ENCODE data around the gene TANGO6. TPM values are rescaled to one million over a fixed set of nuclear protein-coding genes. Genes with fewer than 3 reads are reported as not detected.

TANGO6 gene
- polyA plus RNA-seq, 2 of the 4 experiments (the other 2 are of a cell fraction) = 8.1 to 19.5 TPM

- ChIA-PET CTCF (interaction anchor here (0.7 to 4.6 kb wide), 8 partner anchors 15 to 246 kb away, joined by 3 to 24 read pairs (median 4); partner anchors contain the start of genes HAS3 and TANGO6), POLR2A (interaction anchor here (0.6 to 1.2 kb wide), 3 partner anchors 15 to 31 kb away, joined by 3 to 4 read pairs (median 3); no protein-coding TSS in a partner anchor)
- DNase-seq (ENCODE audit: low read depth in 1 of 2, low spot score in 1 of 2) (peak in 1 of 2 experiments; percentile 35), ATAC-seq (peak; percentile 90 to 93), FAIRE-seq (no peak)
- Histone ChIP-seq H3K4me1 (peaks cover 19% of the 10 kb centered on the region), H3K9me3 (no peaks in the 10 kb centered on the region), H3K27ac (peak overlapping the region; percentile 55 to 78), H3K4me3 (no peak overlapping the region), H3K4me2 (peak overlapping the region; percentile 59)
- 47% methylated on average over 16 of the region's 16 CpGs for WGBS (ENCODE audit: missing lambda C conversion rate)
- TF ChIP-seq SREBF2 (IDR thresholded peaks at IDR 0.05) (no peak), CEBPB (IDR thresholded peaks at IDR 0.05) (0 out of 4 replicates have a peak, but pooled peaks of 1 of the 2 experiments have one; percentile 30), PHF8 (IDR thresholded peaks at IDR 0.05; ENCODE audit: borderline replicate concordance, low read depth) (no peak), FOSL2 (IDR thresholded peaks at IDR 0.05) (no peak), FOSL2 (CRISPR knock-in tag; IDR thresholded peaks at IDR 0.05) (peak; percentile 32; the same call in 1 of the 2 replicates), MAX (IDR thresholded peaks at IDR 0.05) (peak; percentile 63), HOXB13 (CRISPR knock-in tag; IDR thresholded peaks at IDR 0.05; ENCODE audit: low read depth) (0 out of 2 replicates have a peak, but pooled peaks have one; percentile 9)
- TF ChIP-seq, protein P1, sequence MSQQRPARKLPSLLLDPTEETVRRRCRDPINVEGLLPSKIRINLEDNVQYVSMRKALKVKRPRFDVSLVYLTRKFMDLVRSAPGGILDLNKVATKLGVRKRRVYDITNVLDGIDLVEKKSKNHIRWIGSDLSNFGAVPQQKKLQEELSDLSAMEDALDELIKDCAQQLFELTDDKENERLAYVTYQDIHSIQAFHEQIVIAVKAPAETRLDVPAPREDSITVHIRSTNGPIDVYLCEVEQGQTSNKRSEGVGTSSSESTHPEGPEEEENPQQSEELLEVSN (IDR thresholded peaks at IDR 0.05; ENCODE audit: borderline replicate concordance, low read depth) = no peak
These were observed 246.0 kb downstream of the TANGO6 start for GRCh38 chr16:69089091-69089910.

GRCh38 chr16:69093974-69094373 lies 250.6 kb downstream of the TANGO6 start:
- Histone ChIP-seq H3K9me3 (no peaks in the 10 kb centered on the region), H3K4me1 (peaks cover 13% of the 10 kb centered on the region), H3K4me2 (no peak overlapping the region), H3K4me3 (no peak overlapping the region), H3K27ac (peak overlapping the region in 1 of 2 experiments; percentile 35; a peak in 3 of 6 replicates)
- FAIRE-seq (no peak), ATAC-seq (no peak; a peak in 1 of 6 replicates), DNase-seq (ENCODE audit: low read depth in 1 of 2, low spot score in 1 of 2) (no peak)
- TF ChIP-seq EP300 (IDR thresholded peaks at IDR 0.05) (no peak), KDM5A (IDR thresholded peaks at IDR 0.05) (no peak), CBX8 (IDR thresholded peaks at IDR 0.05) (no peak), HOXA7 (CRISPR knock-in tag; IDR thresholded peaks at IDR 0.05) (no peak), HMGXB4 (CRISPR knock-in tag; IDR thresholded peaks at IDR 0.05; ENCODE audit: borderline replicate concordance) (no peak), FOSB (CRISPR knock-in tag; IDR thresholded peaks at IDR 0.05) (no peak), PHF8 (IDR thresholded peaks at IDR 0.05; ENCODE audit: borderline replicate concordance, low read depth) (no peak), ZSCAN20 (CRISPR knock-in tag; IDR thresholded peaks at IDR 0.05) (no peak), HDAC2 (IDR thresholded peaks at IDR 0.05) (no peak), ESRRA (IDR thresholded peaks at IDR 0.05; ENCODE audit: borderline replicate concordance, low read length) (no peak), MAFK (IDR thresholded peaks at IDR 0.05; ENCODE audit: partially characterized antibody) (no peak), NFE2L2 (conservative IDR thresholded peaks at IDR 0.05; ENCODE audit: low read length) (no peak), RNF2 (IDR thresholded peaks at IDR 0.05; ENCODE audit: borderline replicate concordance, low read depth) (no peak), NR3C1 (IDR thresholded peaks at IDR 0.05) (no peak), HOXB13 (CRISPR knock-in tag; IDR thresholded peaks at IDR 0.05; ENCODE audit: low read depth) (no peak), SMC3 (IDR thresholded peaks at IDR 0.05) (no peak)
- TF ChIP-seq, protein P2, sequence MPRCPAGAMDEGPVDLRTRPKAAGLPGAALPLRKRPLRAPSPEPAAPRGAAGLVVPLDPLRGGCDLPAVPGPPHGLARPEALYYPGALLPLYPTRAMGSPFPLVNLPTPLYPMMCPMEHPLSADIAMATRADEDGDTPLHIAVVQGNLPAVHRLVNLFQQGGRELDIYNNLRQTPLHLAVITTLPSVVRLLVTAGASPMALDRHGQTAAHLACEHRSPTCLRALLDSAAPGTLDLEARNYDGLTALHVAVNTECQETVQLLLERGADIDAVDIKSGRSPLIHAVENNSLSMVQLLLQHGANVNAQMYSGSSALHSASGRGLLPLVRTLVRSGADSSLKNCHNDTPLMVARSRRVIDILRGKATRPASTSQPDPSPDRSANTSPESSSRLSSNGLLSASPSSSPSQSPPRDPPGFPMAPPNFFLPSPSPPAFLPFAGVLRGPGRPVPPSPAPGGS (IDR thresholded peaks at IDR 0.05) = no peak
- TF ChIP-seq, protein P1 (IDR thresholded peaks at IDR 0.05; ENCODE audit: borderline replicate concordance, low read depth) = no peak
- ChIA-PET POLR2A (no interaction called here), CTCF (interaction anchor here (1.0 to 3.2 kb wide), 7 partner anchors 10 to 38 kb away, joined by 3 to 11 read pairs (median 4); partner anchors contain the start of gene HAS3)
- WGBS (ENCODE audit: missing lambda C conversion rate) = 74% methylated on average over 3 of the region's 3 CpGs
